HEK293T (cell line): Measurements from ENCODE around the gene UBC.

ENCODE experiments used
- BHLHE40 ChIP-seq: fragments of 450-650 bp; IDR thresholded peaks from 2 replicates; pipeline ENCODE4 v1.6.1; 2016; ENCODE audit warnings: mild to moderate bottlenecking, moderate library complexity, borderline replicate concordance
- FOXM1 ChIP-seq: fragments of 450-650 bp; IDR thresholded peaks from 2 replicates; pipeline ENCODE4 v1.6.1; 2017; ENCODE audit warnings: mild to moderate bottlenecking, borderline replicate concordance
- TF ChIP-seq, protein P1 (sequence below): fragments of 450-650 bp; IDR thresholded peaks from 2 replicates; pipeline ENCODE4 v1.6.1; 2016

DNA sequence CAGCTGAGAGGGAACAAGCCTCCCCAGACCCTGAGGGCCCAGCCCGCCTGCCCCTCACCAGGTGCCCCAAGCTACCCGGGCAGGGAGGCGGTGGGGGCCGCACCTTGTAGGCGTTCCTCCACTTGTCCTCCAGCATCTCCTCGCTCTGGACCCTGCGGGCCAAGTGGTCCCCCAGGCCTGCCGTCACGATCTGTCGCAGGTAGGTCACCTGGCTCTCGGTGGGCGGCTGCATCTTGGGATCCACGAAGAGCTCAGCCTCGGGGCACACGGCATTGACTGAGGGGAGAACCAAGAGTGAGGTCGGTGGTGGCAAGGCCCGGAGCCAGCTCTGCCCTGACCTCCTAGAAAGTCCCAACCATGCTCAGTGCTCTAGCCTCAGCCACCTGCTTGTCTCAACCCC is 37.8 kb upstream of the UBC start:
- TF ChIP-seq FOXM1 (no peak), BHLHE40 (no peak)
- TF ChIP-seq, protein P1, sequence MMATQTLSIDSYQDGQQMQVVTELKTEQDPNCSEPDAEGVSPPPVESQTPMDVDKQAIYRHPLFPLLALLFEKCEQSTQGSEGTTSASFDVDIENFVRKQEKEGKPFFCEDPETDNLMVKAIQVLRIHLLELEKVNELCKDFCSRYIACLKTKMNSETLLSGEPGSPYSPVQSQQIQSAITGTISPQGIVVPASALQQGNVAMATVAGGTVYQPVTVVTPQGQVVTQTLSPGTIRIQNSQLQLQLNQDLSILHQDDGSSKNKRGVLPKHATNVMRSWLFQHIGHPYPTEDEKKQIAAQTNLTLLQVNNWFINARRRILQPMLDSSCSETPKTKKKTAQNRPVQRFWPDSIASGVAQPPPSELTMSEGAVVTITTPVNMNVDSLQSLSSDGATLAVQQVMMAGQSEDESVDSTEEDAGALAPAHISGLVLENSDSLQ: no peak
